VCaP (cell line): ENCODE data around the gene ARGLU1.

Source experiments
- H3K27ac ChIP-seq: fragments of 450-650 bp; 2 replicates; pipeline ENCODE4 v1.5.1; 2017
- CTCF ChIP-seq: fragments of 450-650 bp; conservative IDR thresholded peaks from 2 replicates; pipeline ENCODE4 v1.5.1; 2017; ENCODE audit warnings: mild to moderate bottlenecking, moderate library complexity

The ARGLU1 gene

GRCh38 chr13:106560821-106561220 is 7.1 kb downstream of the ARGLU1 start:
- TF ChIP-seq CTCF, result no peak
- H3K27ac ChIP-seq, result no peak overlapping the region

GRCh38 chr13:106558527-106558926 is 9.4 kb downstream of the ARGLU1 start:
- H3K27ac ChIP-seq, result peak overlapping the region; percentile 5; the same call in 1 of the 2 replicates
- no peak for TF ChIP-seq CTCF

- H3K27ac ChIP-seq, result no peak overlapping the region
- TF ChIP-seq CTCF, result no peak
These were observed 12.2 kb downstream of the ARGLU1 start for GRCh38 chr13:106555631-106556328.

GRCh38 chr13:106551751-106552150 is 16.2 kb downstream of the ARGLU1 start:
- H3K27ac ChIP-seq, result peak overlapping the region; percentile 27
- TF ChIP-seq CTCF, result no peak

GRCh38 chr13:106551350-106551749 is 16.6 kb downstream of the ARGLU1 start:
- peak overlapping the region; percentile 27 for H3K27ac ChIP-seq
- TF ChIP-seq CTCF, result no peak

- H3K27ac ChIP-seq, result peak overlapping the region; percentile 27
- no peak for TF ChIP-seq CTCF
These were observed 17.3 kb downstream of the ARGLU1 start for GRCh38 chr13:106550570-106551135.

GRCh38 chr13:106548064-106548696 is 19.8 kb downstream of the ARGLU1 start:
- H3K27ac ChIP-seq, result no peak overlapping the region
- no peak for TF ChIP-seq CTCF
